ENCODE data around the gene DGKQ. TPM values are rescaled to one million over a fixed set of nuclear protein-coding genes. Genes with fewer than 3 reads are reported as not detected.
"Not testable (repeated sequence)": the region's sequence is repeated elsewhere in the genome, so short reads cannot be mapped to it uniquely, and the experiment has no call there.

DGKQ gene
- total RNA-seq, 1 donor from 2014 or later: 26.2 TPM

- H3K27me3 Mint-ChIP-seq (ENCODE audit: unreplicated experiment): peaks cover 4% of the 10 kb centered on the region
- peaks cover 23% of the 10 kb centered on the region for H3K4me1 Mint-ChIP-seq (ENCODE audit: low read depth, unreplicated experiment)
- DNase-seq: no peak
- no peak overlapping the region for H3K27ac Mint-ChIP-seq (ENCODE audit: unreplicated experiment)
- no peak overlapping the region for H3K4me3 Mint-ChIP-seq (ENCODE audit: unreplicated experiment)
- peaks cover 16% of the 10 kb centered on the region for H3K36me3 Mint-ChIP-seq (ENCODE audit: unreplicated experiment)
- no peak for TF ChIP-seq CTCF (IDR thresholded peaks at IDR 0.05; ENCODE audit: partially characterized antibody, unreplicated experiment)
- H3K9me3 Mint-ChIP-seq (ENCODE audit: unreplicated experiment): peaks cover 10% of the 10 kb centered on the region
These were observed 51.5 kb downstream of the DGKQ start for GRCh38 chr4:921830-922331.

GRCh38 chr4:919004-919680 is 54.2 kb downstream of the DGKQ start:
- peaks cover 11% of the 10 kb centered on the region for H3K4me1 Mint-ChIP-seq (ENCODE audit: low read depth, unreplicated experiment)
- not testable (repeated sequence) for H3K27ac Mint-ChIP-seq (ENCODE audit: unreplicated experiment); H3K4me3 Mint-ChIP-seq (ENCODE audit: unreplicated experiment); H3K9me3 Mint-ChIP-seq (ENCODE audit: unreplicated experiment); DNase-seq; H3K27me3 Mint-ChIP-seq (ENCODE audit: unreplicated experiment)
- peaks cover 16% of the 10 kb centered on the region for H3K36me3 Mint-ChIP-seq (ENCODE audit: unreplicated experiment)

- peaks cover 16% of the 10 kb centered on the region for H3K36me3 Mint-ChIP-seq (ENCODE audit: unreplicated experiment)
- not testable (repeated sequence) for H3K27ac Mint-ChIP-seq (ENCODE audit: unreplicated experiment); H3K4me1 Mint-ChIP-seq (ENCODE audit: low read depth, unreplicated experiment); H3K4me3 Mint-ChIP-seq (ENCODE audit: unreplicated experiment); H3K9me3 Mint-ChIP-seq (ENCODE audit: unreplicated experiment); DNase-seq; H3K27me3 Mint-ChIP-seq (ENCODE audit: unreplicated experiment)
These were observed 54.8 kb downstream of the DGKQ start for GRCh38 chr4:918591-918990.

GRCh38 chr4:917992-918391 is 55.4 kb downstream of the DGKQ start:
- peak overlapping the region; percentile 3 for H3K27ac Mint-ChIP-seq (ENCODE audit: unreplicated experiment)
- H3K36me3 Mint-ChIP-seq (ENCODE audit: unreplicated experiment): peaks cover 16% of the 10 kb centered on the region
- H3K4me3 Mint-ChIP-seq (ENCODE audit: unreplicated experiment): no peak overlapping the region
- peaks cover 5% of the 10 kb centered on the region for H3K9me3 Mint-ChIP-seq (ENCODE audit: unreplicated experiment)
- peaks cover 15% of the 10 kb centered on the region for H3K4me1 Mint-ChIP-seq (ENCODE audit: low read depth, unreplicated experiment)
- TF ChIP-seq CTCF (IDR thresholded peaks at IDR 0.05; ENCODE audit: partially characterized antibody, unreplicated experiment): no peak
- peaks cover 2% of the 10 kb centered on the region for H3K27me3 Mint-ChIP-seq (ENCODE audit: unreplicated experiment)
- DNase-seq: no peak

- peaks cover 20% of the 10 kb centered on the region for H3K4me1 Mint-ChIP-seq (ENCODE audit: low read depth, unreplicated experiment)
- no peak overlapping the region for H3K4me3 Mint-ChIP-seq (ENCODE audit: unreplicated experiment)
- H3K27ac Mint-ChIP-seq (ENCODE audit: unreplicated experiment): no peak overlapping the region
- peaks cover 2% of the 10 kb centered on the region for H3K27me3 Mint-ChIP-seq (ENCODE audit: unreplicated experiment)
- DNase-seq: no peak
- TF ChIP-seq CTCF (IDR thresholded peaks at IDR 0.05; ENCODE audit: partially characterized antibody, unreplicated experiment): no peak
- H3K36me3 Mint-ChIP-seq (ENCODE audit: unreplicated experiment): peaks cover 16% of the 10 kb centered on the region
- peaks cover 7% of the 10 kb centered on the region for H3K9me3 Mint-ChIP-seq (ENCODE audit: unreplicated experiment)
These were observed 55.9 kb downstream of the DGKQ start for GRCh38 chr4:917466-917865.

- Mint-ChIP-seq H3K27ac (ENCODE audit: unreplicated experiment) (no peak overlapping the region), H3K9me3 (ENCODE audit: unreplicated experiment) (peaks cover 7% of the 10 kb centered on the region), H3K4me3 (ENCODE audit: unreplicated experiment) (no peak overlapping the region), H3K4me1 (ENCODE audit: low read depth, unreplicated experiment) (peaks cover 29% of the 10 kb centered on the region), H3K27me3 (ENCODE audit: unreplicated experiment) (peaks cover 3% of the 10 kb centered on the region), H3K36me3 (ENCODE audit: unreplicated experiment) (peaks cover 16% of the 10 kb centered on the region)
- DNase-seq: no peak
- TF ChIP-seq CTCF (IDR thresholded peaks at IDR 0.05; ENCODE audit: partially characterized antibody, unreplicated experiment): no peak
These were observed 57.8 kb downstream of the DGKQ start for GRCh38 chr4:915595-915994.

Data from glutamatergic neuron (in vitro differentiated cells).